ENCODE data around the gene ADAT3. TPM values are rescaled to one million over a fixed set of nuclear protein-coding genes. Genes with fewer than 3 reads are reported as not detected.

The ADAT3 gene
- total RNA-seq, 6 experiments from 2014 or later = 1.8 to 5.3 (median 2.7) TPM

- Histone ChIP-seq H3K36me3 (no peaks in the 10 kb centered on the region), H3K4me1 (peaks cover 0 to 61% (median 23%) of the 10 kb centered on the region in 4 donors), H3K4me3 (peak overlapping the region; percentile 34 to 45 (median 36)), H3K27ac (peak overlapping the region; percentile 69 to 89 (median 77)), H3K27me3 (no peaks in the 10 kb centered on the region), H3K9me3 (no peaks in the 10 kb centered on the region)
- DNase-seq (peak in 2 of 3 donors; percentile 41 to 63), ATAC-seq (no peak)
- 30% methylated on average over 10 of the region's 16 CpGs for WGBS (ENCODE audit: insufficient coverage, low coverage, low lambda C conversion rate, missing lambda C conversion rate)
- TF ChIP-seq CTCF (IDR thresholded peaks at IDR 0.05) (no peak), POLR2A (IDR thresholded peaks at IDR 0.05) (no peak)
- intact Hi-C loops (cut with DNase I) = no loop called here
These were observed 47.4 kb upstream of the ADAT3 start for GRCh38 chr19:1857648-1858326.

GRCh38 chr19:1858412-1859081, 46.7 kb upstream of the ADAT3 start:
- DNase-seq = peak in 2 of 3 donors; percentile 23 to 56
- 64% methylated on average over 5 of the region's 10 CpGs for WGBS (ENCODE audit: insufficient coverage, low coverage, low lambda C conversion rate, missing lambda C conversion rate)

GRCh38 chr19:1859331-1859781, 45.8 kb upstream of the ADAT3 start:
- Histone ChIP-seq H3K27ac (no peak overlapping the region), H3K9me3 (no peaks in the 10 kb centered on the region), H3K36me3 (no peaks in the 10 kb centered on the region), H3K27me3 (no peaks in the 10 kb centered on the region), H3K4me3 (no peak overlapping the region), H3K4me1 (peaks cover 0 to 47% (median 19%) of the 10 kb centered on the region in 4 donors)
- DNase-seq = peak in 1 of 3 donors; percentile 55
- no peak for ATAC-seq
- 53% methylated on average over 14 of the region's 18 CpGs for WGBS (ENCODE audit: insufficient coverage, low coverage, low lambda C conversion rate, missing lambda C conversion rate)
- TF ChIP-seq CTCF (IDR thresholded peaks at IDR 0.05) (no peak), POLR2A (IDR thresholded peaks at IDR 0.05) (no peak)
- intact Hi-C loops (cut with DNase I) = no loop called here

More at GRCh38 chr19:1858412-1859081, 46.7 kb upstream of the ADAT3 start:
- TF ChIP-seq POLR2A (IDR thresholded peaks at IDR 0.05) (no peak), CTCF (IDR thresholded peaks at IDR 0.05) (no peak)
- Histone ChIP-seq H3K4me3 (no peak overlapping the region), H3K9me3 (no peaks in the 10 kb centered on the region), H3K27ac (no peak overlapping the region), H3K36me3 (no peaks in the 10 kb centered on the region), H3K27me3 (no peaks in the 10 kb centered on the region), H3K4me1 (peaks cover 0 to 53% (median 19%) of the 10 kb centered on the region in 4 donors)
- no peak for ATAC-seq
- intact Hi-C loops (cut with DNase I) = no loop called here

GRCh38 chr19:1860042-1860775, 45.0 kb upstream of the ADAT3 start:
- TF ChIP-seq CTCF (IDR thresholded peaks at IDR 0.05) (no peak), POLR2A (IDR thresholded peaks at IDR 0.05) (peak; percentile 24)
- DNase-seq (peak; percentile 80 to 91 (median 86)), ATAC-seq (peak in 3 of 4 donors; percentile 1 to 37 (median 1))
- intact Hi-C loops (cut with DNase I) = no loop called here
- Histone ChIP-seq H3K27ac (peak overlapping the region in 1 of 3 donors; percentile 31), H3K4me1 (peaks cover 0 to 52% (median 21%) of the 10 kb centered on the region in 4 donors), H3K36me3 (no peaks in the 10 kb centered on the region), H3K27me3 (no peaks in the 10 kb centered on the region), H3K9me3 (no peaks in the 10 kb centered on the region), H3K4me3 (peak overlapping the region in 2 of 3 donors; percentile 21 to 26)
- 22% methylated on average over 6 of the region's 32 CpGs for WGBS (ENCODE audit: insufficient coverage, low coverage, low lambda C conversion rate, missing lambda C conversion rate)
